IMR-90 (cell line): ENCODE results near the gene IGF2BP3. TPM values are rescaled to one million over a fixed set of nuclear protein-coding genes. Genes with fewer than 3 reads are reported as not detected.

ENCODE experiments used
- ATAC-seq: fragments of 200-7000 bp; cut with Tn5 transposase; 2 replicates; pipeline ENCODE4 v1.9.1; 2020; ENCODE audit warnings: low read depth, mild to moderate bottlenecking, moderate library complexity
- BruUV-seq: library from RNA; stranded (reverse); fragments of 400-500 nt; replicated peaks from 2 replicates; lab custom pipeline; 2021; lab: Mats Ljungman, UMichigan
- CTCF ChIA-PET: fragments of 300-600 bp; formaldehyde crosslinking; extraction: SDS; loops from one replicate; lab custom pipeline; 2021; ENCODE audit warnings: antibody characterized with exemption; lab: Yijun Ruan, JAX
- POLR2A ChIA-PET: fragments of 300-600 bp; sonication (Branson Sonifier 250); formaldehyde crosslinking; loops from one replicate; lab custom pipeline; 2022; ENCODE audit warnings: antibody characterized with exemption; ENCODE audit not compliant: unreplicated experiment; lab: Charles Lee
- DNase-seq: peaks from one replicate; pipeline ENCODE4 v3.0.0; 2013
- H2AFZ ChIP-seq: replicated peaks from 2 replicates; pipeline ENCODE3; 2013; ENCODE audit warnings: low read length, mild to moderate bottlenecking; ENCODE audit not compliant: poor library complexity
- H2AK5ac ChIP-seq: 2 replicates; pipeline ENCODE4 v1.6.1; 2013; ENCODE audit warnings: low read depth, low read length, inconsistent platforms
- H2AK9ac ChIP-seq: replicated peaks from 2 replicates; pipeline ENCODE3; 2013; ENCODE audit warnings: mild to moderate bottlenecking, low read depth, low read length, moderate library complexity; ENCODE audit not compliant: poor library complexity
- H2BK120ac ChIP-seq: 2 replicates; pipeline ENCODE4 v1.6.1; 2013; ENCODE audit warnings: low read depth, low read length, inconsistent platforms
- H2BK15ac ChIP-seq: 3 replicates; pipeline ENCODE4 v1.6.1; 2013; ENCODE audit warnings: low read depth, low read length, inconsistent platforms
- H2BK20ac ChIP-seq: 2 replicates; pipeline ENCODE4 v1.6.1; 2013; ENCODE audit warnings: low read depth, mild to moderate bottlenecking, inconsistent platforms, low read length, moderate library complexity
- H2BK5ac ChIP-seq: 2 replicates; pipeline ENCODE4 v1.6.1; 2013; ENCODE audit warnings: mild to moderate bottlenecking, low read depth, low read length, inconsistent platforms; ENCODE audit not compliant: poor library complexity, severe bottlenecking
- H3K14ac ChIP-seq: replicated peaks from 2 replicates; pipeline ENCODE4 v1.6.1; 2013; ENCODE audit warnings: low read depth, low read length, inconsistent platforms
- H3K18ac ChIP-seq: 2 replicates; pipeline ENCODE4 v1.6.1; 2013; ENCODE audit warnings: low read depth, low read length, control low read depth
- H3K23ac ChIP-seq: 2 replicates; pipeline ENCODE4 v1.6.1; 2013; ENCODE audit warnings: low read depth, low read length, inconsistent platforms
- H3K27ac ChIP-seq: 2 replicates; pipeline ENCODE4 v1.5.1; 2013; ENCODE audit warnings: mild to moderate bottlenecking, control low read depth, low read length; ENCODE audit not compliant: insufficient read depth
- H3K27me3 ChIP-seq: 2 replicates; pipeline ENCODE4 v1.6.1; 2013; ENCODE audit warnings: low read length; ENCODE audit not compliant: control insufficient read depth, insufficient read depth
- H3K36me3 ChIP-seq: 2 replicates; pipeline ENCODE4 v1.6.1; 2013; ENCODE audit warnings: low read length, mixed read lengths; ENCODE audit not compliant: control insufficient read depth, insufficient read depth
- H3K4ac ChIP-seq: 2 replicates; pipeline ENCODE4 v1.6.1; 2013; ENCODE audit warnings: low read depth, low read length, inconsistent platforms
- H3K4me1 ChIP-seq: 2 replicates; pipeline ENCODE4 v1.6.1; 2013; ENCODE audit warnings: low read length, mixed read lengths; ENCODE audit not compliant: control insufficient read depth, insufficient read depth
- H3K4me2 ChIP-seq: 2 replicates; pipeline ENCODE4 v1.6.1; 2013; ENCODE audit warnings: low read depth, mild to moderate bottlenecking, control low read depth, low read length, moderate library complexity
- H3K4me3 ChIP-seq: 2 replicates; pipeline ENCODE4 v1.5.1; 2013; ENCODE audit warnings: low read depth, mild to moderate bottlenecking, control low read depth, low read length, moderate library complexity; ENCODE audit not compliant: insufficient read depth
- H3K56ac ChIP-seq: 2 replicates; pipeline ENCODE4 v1.6.1; 2013; ENCODE audit warnings: low read length, inconsistent platforms; ENCODE audit not compliant: insufficient read depth; ENCODE audit errors: extremely low read depth
- H3K79me1 ChIP-seq, 2 experiments: 2 replicates each; pipeline ENCODE4 v1.6.1; 2013; ENCODE audit warnings: low read length in 2 of 2, inconsistent platforms in 1 of 2, low read depth in 1 of 2
- H3K9ac ChIP-seq: 2 replicates; pipeline ENCODE4 v1.6.1; 2013; ENCODE audit warnings: low read depth, low read length, control low read depth
- H3K9me1 ChIP-seq: 2 replicates; pipeline ENCODE4 v1.6.1; 2013; ENCODE audit warnings: low read length, inconsistent platforms; ENCODE audit not compliant: insufficient read depth
- H3K9me3 ChIP-seq: 2 replicates; pipeline ENCODE4 v1.6.1; 2013; ENCODE audit warnings: low read length; ENCODE audit not compliant: control insufficient read depth, insufficient read depth
- H4K20me1 ChIP-seq: 2 replicates; pipeline ENCODE4 v1.6.1; 2013; ENCODE audit warnings: low read length, inconsistent platforms; ENCODE audit not compliant: insufficient read depth
- H4K5ac ChIP-seq: 2 replicates; pipeline ENCODE4 v1.6.1; 2013; ENCODE audit warnings: mild to moderate bottlenecking, low read depth, low read length, control low read depth
- H4K8ac ChIP-seq, 2 experiments: 2 replicates each; pipeline ENCODE4 v1.6.1; 2013; ENCODE audit warnings: low read depth in 2 of 2, low read length in 2 of 2, control low read depth in 1 of 2, inconsistent platforms in 1 of 2
- H4K91ac ChIP-seq: 2 replicates; pipeline ENCODE4 v1.6.1; 2013; ENCODE audit warnings: low read depth, low read length, inconsistent platforms; ENCODE audit not compliant: insufficient read depth
- BHLHE40 ChIP-seq: fragments of 150-350 bp; IDR thresholded peaks from 2 replicates; pipeline ENCODE4 v1.6.1; 2016; ENCODE audit warnings: mild to moderate bottlenecking, low read depth, low read length
- FOS ChIP-seq: fragments of 150-350 bp; IDR thresholded peaks from 2 replicates; pipeline ENCODE4 v1.6.1; 2016; ENCODE audit warnings: low read depth, low read length
- SMC3 ChIP-seq: fragments of 150-350 bp; IDR thresholded peaks from 2 replicates; pipeline ENCODE4 v1.6.1; 2016; ENCODE audit warnings: low read depth, mild to moderate bottlenecking, antibody characterized with exemption, low read length, moderate library complexity
- WGBS, 2 experiments: methylation state at CpG; one replicate each; pipeline versions ENCODE4 v1.1.5 to v1.1.7; 2013; ENCODE audit warnings: missing lambda C conversion rate in 2 of 2; ENCODE audit not compliant: insufficient read length in 1 of 2; ENCODE audit errors: extremely low coverage in 2 of 2; 5-methylcytosine and 5-hydroxymethylcytosine counted together
- dilution Hi-C: fragments of 300-500 bp; cut with HindIII; formaldehyde crosslinking; loops from one replicate; pipeline ENCODE4 v1.14.3; 2018; ENCODE audit warnings: low sequenced_read_pairs; ENCODE audit not compliant: unreplicated experiment
- in situ Hi-C: fragments of 300-500 bp; cut with MboI; formaldehyde crosslinking; loops from 3 replicates; pipeline ENCODE4 v1.14.3; 2019; ENCODE audit warnings: low sequenced_read_pairs, inconsistent platforms, mixed read lengths
- intact Hi-C: fragments of 100-400 bp; cut with micrococcal nuclease; formaldehyde crosslinking; loops from 2 replicates; pipeline ENCODE4 v1.10.0; 2022
- polyA plus RNA-seq, 3 experiments: library from polyadenylated mRNA; depleted of rRNA; stranded (reverse); fragments of >200 nt; gene quantifications; 2 replicates each; pipeline ENCODE4 v1.2.3, GENCODE V29; 2012; ENCODE audit warnings: low replicate concordance in 1 of 3
- total RNA-seq: library from RNA; depleted of rRNA; stranded (reverse); fragments of >200 nt; gene quantifications from 2 replicates; pipeline ENCODE4 v1.2.3, GENCODE V29; 2012

Gene IGF2BP3
- total and polyA plus RNA-seq, 2 of the 4 experiments (the other 2 are of a cell fraction) = 50.9 to 59.3 TPM

DNA sequence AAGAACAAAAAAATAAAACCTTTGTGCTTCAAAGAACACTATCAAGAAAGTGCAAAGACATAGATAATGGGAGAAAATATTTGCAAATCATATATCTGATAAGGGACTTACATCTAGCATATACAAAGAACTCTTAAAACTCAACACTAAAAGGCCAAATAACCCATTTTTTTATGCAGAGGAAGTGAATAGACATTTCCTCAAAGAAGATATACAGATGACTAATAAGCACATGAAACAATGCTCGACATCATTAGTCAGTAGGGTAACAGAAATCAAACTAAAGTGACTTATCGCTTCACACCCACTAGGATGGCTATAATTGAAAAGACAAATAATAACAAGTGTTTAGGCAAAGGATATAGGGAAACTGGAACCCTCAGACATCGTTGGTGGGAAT lies 93.2 kb downstream of the IGF2BP3 start:
- Histone ChIP-seq H3K4ac (no peak overlapping the region), H4K8ac (no peak overlapping the region), H3K9me1 (peaks cover 20% of the 10 kb centered on the region), H4K20me1 (peaks cover 48% of the 10 kb centered on the region), H3K4me1 (peaks cover 13% of the 10 kb centered on the region), H2AK5ac (no peak overlapping the region), H3K4me2 (no peak overlapping the region), H2BK120ac (no peak overlapping the region), H2BK5ac (peak overlapping the region; percentile 64), H3K27ac (no peak overlapping the region), H2BK15ac (no peak overlapping the region), H3K9me3 (no peaks in the 10 kb centered on the region), H3K56ac (no peak overlapping the region), H3K23ac (no peak overlapping the region), H2AFZ (no peak overlapping the region), H4K91ac (no peak overlapping the region), H4K5ac (no peak overlapping the region), H3K36me3 (peaks cover 5% of the 10 kb centered on the region), H2AK9ac (no peak overlapping the region), H3K18ac (peak overlapping the region; percentile 9; the same call in 1 of the 2 replicates), H3K27me3 (no peaks in the 10 kb centered on the region), H3K9ac (no peak overlapping the region), H2BK20ac (no peak overlapping the region), H3K4me3 (no peak overlapping the region), H3K14ac (no peak overlapping the region), H3K79me1 (peaks cover 53 to 86% of the 10 kb centered on the region in 2 experiments)
- peak; percentile 74 for DNase-seq
- dilution Hi-C loops (no loop called here), in situ Hi-C loops (no loop called here), intact Hi-C loops (no loop called here)
- BruUV-seq = no TSS peak
- CTCF ChIA-PET = no interaction called here
- ATAC-seq = no peak; the same call in 1 of the 2 replicates
- WGBS, 2 experiments = 100% methylated on average over 1 of the region's 3 CpGs; no CpG with 5 or more reads in 1 of the 2 experiments
- TF ChIP-seq FOS = peak; percentile 18; the same call in 1 of the 2 replicates
- 0 out of 2 replicates have a peak, but pooled peaks have one; percentile 31 for TF ChIP-seq BHLHE40
- TF ChIP-seq SMC3 = no peak
- POLR2A ChIA-PET = no interaction called here
